ENCODE measurements around the gene POMZP3.
"Not testable (repeated sequence)": the region's sequence is repeated elsewhere in the genome, so short reads cannot be mapped to it uniquely, and the experiment has no call there.

Gene POMZP3

GRCh38 chr7:76586585-76587315 lies 40.3 kb downstream of the POMZP3 start:
- DNase-seq (ENCODE audit: low spot score), result not testable (repeated sequence)

- not testable (repeated sequence) for DNase-seq (ENCODE audit: low spot score)
These were observed 43.3 kb downstream of the POMZP3 start for GRCh38 chr7:76583636-76584281.

GRCh38 chr7:76582848-76583631 lies 44.0 kb downstream of the POMZP3 start:
- not testable (repeated sequence) for DNase-seq (ENCODE audit: low spot score)

GRCh38 chr7:76575919-76576655 lies 51.0 kb downstream of the POMZP3 start:
- DNase-seq (ENCODE audit: low spot score), result not testable (repeated sequence)

GRCh38 chr7:76575431-76575830 lies 51.6 kb downstream of the POMZP3 start:
- not testable (repeated sequence) for DNase-seq (ENCODE audit: low spot score)

GRCh38 chr7:76572296-76572695 lies 54.8 kb downstream of the POMZP3 start:
- not testable (repeated sequence) for DNase-seq (ENCODE audit: low spot score)

- not testable (repeated sequence) for DNase-seq (ENCODE audit: low spot score)
These were observed 56.7 kb downstream of the POMZP3 start for GRCh38 chr7:76570324-76570775.

GRCh38 chr7:76568742-76569141 lies 58.3 kb downstream of the POMZP3 start:
- DNase-seq (ENCODE audit: low spot score), result not testable (repeated sequence)

GRCh38 chr7:76567753-76568152 lies 59.3 kb downstream of the POMZP3 start:
- DNase-seq (ENCODE audit: low spot score), result not testable (repeated sequence)

- not testable (repeated sequence) for DNase-seq (ENCODE audit: low spot score)
These were observed 59.8 kb downstream of the POMZP3 start for GRCh38 chr7:76567311-76567710.

- DNase-seq (ENCODE audit: low spot score), result not testable (repeated sequence)
These were observed 62.1 kb downstream of the POMZP3 start for GRCh38 chr7:76565001-76565400.

GRCh38 chr7:76561342-76561741 lies 65.7 kb downstream of the POMZP3 start:
- not testable (repeated sequence) for DNase-seq (ENCODE audit: low spot score)

- DNase-seq (ENCODE audit: low spot score), result not testable (repeated sequence)
These were observed 66.9 kb downstream of the POMZP3 start for GRCh38 chr7:76560157-76560556.
